ENCODE data around the gene BTBD7. TPM values are rescaled to one million over a fixed set of nuclear protein-coding genes. Genes with fewer than 3 reads are reported as not detected.

Gene BTBD7
- total RNA-seq, 1 experiment from 2014 or later: 16.5 TPM

GRCh38 chr14:93200553-93200952 lies 132.3 kb downstream of the BTBD7 start:
- no peak for DNase-seq (ENCODE audit: low read depth)

- DNase-seq (ENCODE audit: low read depth): no peak
Measured at GRCh38 chr14:93199031-93199430, 133.8 kb downstream of the BTBD7 start.

GRCh38 chr14:93195316-93195999 lies 137.4 kb downstream of the BTBD7 start:
- no peak for DNase-seq (ENCODE audit: low read depth)

Other genes starting within 250 kb of the BTBD7 start
- gene ITPK1, start 217.1 kb downstream of the BTBD7 start, total RNA-seq (2014; rRNA removed; shearing (Covaris generic)): 14.2 and 24.7 TPM in 2 replicates
- 18.8 and 19.8 TPM in 2 replicates for gene MOAP1, start 148.1 kb downstream of the BTBD7 start, total RNA-seq (2014; rRNA removed; shearing (Covaris generic))
- gene LYSET, start 147.7 kb downstream of the BTBD7 start, total RNA-seq (2014; rRNA removed; shearing (Covaris generic)): 10.8 and 23.1 TPM in 2 replicates
- gene GON7, start 126.0 kb downstream of the BTBD7 start, total RNA-seq (2014; rRNA removed; shearing (Covaris generic)): 64.4 and 65.5 TPM in 2 replicates
- gene UBR7, start 125.8 kb downstream of the BTBD7 start, total RNA-seq (2014; rRNA removed; shearing (Covaris generic)): 109 and 125 TPM in 2 replicates
- gene COX8C, start 14.1 kb upstream of the BTBD7 start, total RNA-seq (2014; rRNA removed; shearing (Covaris generic)): not detected in 2 replicates
- gene UNC79, start 97.9 kb upstream of the BTBD7 start, total RNA-seq (2014; rRNA removed; shearing (Covaris generic)): not detected in 2 replicates

Data from Daoy (cell line).